ENCODE results near the gene GRIN2A.

Gene GRIN2A

GRCh38 chr16:9836118-9836736, 346.0 kb downstream of the GRIN2A start:
- H3K27me3 ChIP-seq (ENCODE audit: insufficient read depth, insufficient read length), result no peaks in the 10 kb centered on the region
- no peak for DNase-seq (ENCODE audit: low read depth, low spot score)
- no peaks in the 10 kb centered on the region for H3K4me1 ChIP-seq (ENCODE audit: insufficient read depth, insufficient read length)
- H3K36me3 ChIP-seq (ENCODE audit: insufficient read depth, insufficient read length, low read length), result no peaks in the 10 kb centered on the region
- no peak overlapping the region for H3K4me3 ChIP-seq (ENCODE audit: insufficient read length, low read depth)
- no peak overlapping the region for H3K9ac ChIP-seq (ENCODE audit: insufficient read length, low read depth)
- H3K9me3 ChIP-seq (ENCODE audit: insufficient read depth, low read length), result no peaks in the 10 kb centered on the region; the same call in 1 of the 2 replicates
- TF ChIP-seq ZNF274 (IDR thresholded peaks at IDR 0.05; ENCODE audit: low read depth, low read length) (no peak), SUZ12 (IDR thresholded peaks at IDR 0.05; ENCODE audit: extremely low read depth, insufficient read depth, insufficient read length) (no peak), YY1 (IDR thresholded peaks at IDR 0.05; ENCODE audit: insufficient read depth, insufficient read length) (no peak)

DNA sequence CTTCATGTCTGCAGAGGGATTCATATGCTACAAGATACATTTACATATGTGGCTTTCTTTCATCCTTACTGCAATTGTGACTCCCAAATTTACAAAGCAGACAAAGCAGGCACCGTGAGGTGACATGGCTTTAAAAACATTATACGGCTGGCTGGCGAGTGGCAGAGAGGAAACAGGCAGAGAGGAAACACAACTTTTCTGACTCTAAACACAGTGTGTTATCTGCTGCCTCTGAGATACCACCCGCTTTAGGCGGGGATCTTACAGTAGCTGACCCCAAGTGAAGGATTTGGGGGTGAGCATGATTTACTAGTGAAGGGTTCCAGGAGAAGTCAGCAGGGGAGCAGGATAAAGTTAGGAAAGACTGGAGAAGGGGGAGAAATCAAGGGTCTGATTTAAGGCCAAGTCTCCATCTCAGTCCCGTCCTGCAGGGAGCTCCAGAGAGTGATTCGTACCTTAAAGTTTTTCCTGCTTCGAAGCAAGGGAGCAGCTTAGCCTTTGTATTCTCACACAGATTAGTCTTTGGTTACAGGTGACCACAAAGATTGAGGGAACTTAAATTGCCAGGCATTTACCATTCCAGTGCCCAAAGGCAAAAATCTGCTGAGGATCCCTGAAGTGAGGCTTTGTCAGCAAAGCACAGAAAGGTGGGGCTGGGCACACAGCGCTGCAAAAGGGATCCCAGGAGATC, 355.0 kb downstream of the GRIN2A start:
- H3K27me3 ChIP-seq (ENCODE audit: insufficient read depth, insufficient read length), result no peaks in the 10 kb centered on the region
- H3K4me1 ChIP-seq (ENCODE audit: insufficient read depth, insufficient read length), result peaks cover 3% of the 10 kb centered on the region
- H3K9ac ChIP-seq (ENCODE audit: insufficient read length, low read depth), result peak overlapping the region; percentile 14
- no peaks in the 10 kb centered on the region for H3K9me3 ChIP-seq (ENCODE audit: insufficient read depth, low read length)
- no peak overlapping the region for H3K4me3 ChIP-seq (ENCODE audit: insufficient read length, low read depth)
- H3K36me3 ChIP-seq (ENCODE audit: insufficient read depth, insufficient read length, low read length), result no peaks in the 10 kb centered on the region
- DNase-seq (ENCODE audit: low read depth, low spot score), result no peak
- TF ChIP-seq SUZ12 (IDR thresholded peaks at IDR 0.05; ENCODE audit: extremely low read depth, insufficient read depth, insufficient read length) (no peak), ZNF274 (IDR thresholded peaks at IDR 0.05; ENCODE audit: low read depth, low read length) (no peak), YY1 (IDR thresholded peaks at IDR 0.05; ENCODE audit: insufficient read depth, insufficient read length) (no peak)

- no peak overlapping the region for H3K4me3 ChIP-seq (ENCODE audit: insufficient read length, low read depth)
- no peaks in the 10 kb centered on the region for H3K36me3 ChIP-seq (ENCODE audit: insufficient read depth, insufficient read length, low read length)
- H3K9me3 ChIP-seq (ENCODE audit: insufficient read depth, low read length), result no peaks in the 10 kb centered on the region
- H3K27me3 ChIP-seq (ENCODE audit: insufficient read depth, insufficient read length), result no peaks in the 10 kb centered on the region
- peaks cover 3% of the 10 kb centered on the region for H3K4me1 ChIP-seq (ENCODE audit: insufficient read depth, insufficient read length)
- no peak for DNase-seq (ENCODE audit: low read depth, low spot score)
- TF ChIP-seq YY1 (IDR thresholded peaks at IDR 0.05; ENCODE audit: insufficient read depth, insufficient read length) (no peak), ZNF274 (IDR thresholded peaks at IDR 0.05; ENCODE audit: low read depth, low read length) (no peak), SUZ12 (IDR thresholded peaks at IDR 0.05; ENCODE audit: extremely low read depth, insufficient read depth, insufficient read length) (no peak)
- peak overlapping the region; percentile 14 for H3K9ac ChIP-seq (ENCODE audit: insufficient read length, low read depth)
Observed at GRCh38 chr16:9826656-9827055, 355.6 kb downstream of the GRIN2A start.

DNA sequence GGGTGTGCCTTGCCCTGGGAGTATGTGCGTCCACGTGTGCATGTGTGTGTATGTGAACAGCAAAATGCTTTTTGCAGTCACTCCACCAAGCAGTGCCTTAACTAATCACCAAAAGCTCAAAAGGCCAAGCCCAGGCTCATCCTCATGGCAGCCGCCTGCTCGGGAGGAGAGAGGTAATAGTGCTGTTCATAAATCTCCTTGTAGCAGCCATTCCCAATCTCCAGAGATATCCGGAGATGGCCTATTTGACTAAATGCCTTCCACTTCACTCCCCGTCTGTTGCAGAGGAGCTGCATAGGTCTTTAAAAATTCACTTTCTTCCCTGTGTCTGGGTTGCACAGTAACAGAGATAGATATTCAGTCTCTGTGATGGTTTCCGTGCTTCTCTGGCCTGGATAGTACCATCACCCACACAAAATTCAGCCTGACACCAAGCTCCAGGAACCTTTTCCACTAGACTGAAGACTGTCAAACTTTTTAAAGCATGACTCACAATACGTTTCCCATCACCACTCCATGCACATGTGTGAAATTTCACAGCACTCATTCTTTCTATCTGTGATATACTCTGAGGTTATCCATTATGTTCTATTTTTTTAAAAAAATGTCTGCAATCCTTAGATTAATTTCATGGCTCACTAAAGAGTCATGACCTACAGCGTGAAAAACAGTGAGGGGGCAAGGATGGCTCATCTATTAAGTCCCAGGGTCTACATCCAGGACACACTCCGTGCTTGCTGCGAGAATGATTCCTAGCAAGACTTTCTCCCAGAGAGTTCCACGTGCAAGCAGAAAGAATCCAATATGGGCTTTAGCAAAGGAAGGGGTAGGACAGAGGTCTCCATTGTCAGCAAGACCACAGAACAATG, 357.8 kb downstream of the GRIN2A start:
- no peak overlapping the region for H3K9ac ChIP-seq (ENCODE audit: insufficient read length, low read depth)
- TF ChIP-seq SUZ12 (IDR thresholded peaks at IDR 0.05; ENCODE audit: extremely low read depth, insufficient read depth, insufficient read length) (no peak), ZNF274 (IDR thresholded peaks at IDR 0.05; ENCODE audit: low read depth, low read length) (no peak), YY1 (IDR thresholded peaks at IDR 0.05; ENCODE audit: insufficient read depth, insufficient read length) (no peak)

GRCh38 chr16:9823510-9823909, 358.7 kb downstream of the GRIN2A start:
- H3K9me3 ChIP-seq (ENCODE audit: insufficient read depth, low read length), result no peaks in the 10 kb centered on the region
- no peak overlapping the region for H3K4me3 ChIP-seq (ENCODE audit: insufficient read length, low read depth)
- TF ChIP-seq ZNF274 (IDR thresholded peaks at IDR 0.05; ENCODE audit: low read depth, low read length) (no peak), SUZ12 (IDR thresholded peaks at IDR 0.05; ENCODE audit: extremely low read depth, insufficient read depth, insufficient read length) (no peak), YY1 (IDR thresholded peaks at IDR 0.05; ENCODE audit: insufficient read depth, insufficient read length) (no peak)
- H3K4me1 ChIP-seq (ENCODE audit: insufficient read depth, insufficient read length), result peaks cover 3% of the 10 kb centered on the region
- H3K9ac ChIP-seq (ENCODE audit: insufficient read length, low read depth), result no peak overlapping the region
- no peak for DNase-seq (ENCODE audit: low read depth, low spot score)
- H3K27me3 ChIP-seq (ENCODE audit: insufficient read depth, insufficient read length), result no peaks in the 10 kb centered on the region
- no peaks in the 10 kb centered on the region for H3K36me3 ChIP-seq (ENCODE audit: insufficient read depth, insufficient read length, low read length)

More for the DNA sequence above, 357.8 kb downstream of the GRIN2A start:
- peaks cover 3% of the 10 kb centered on the region for H3K4me1 ChIP-seq (ENCODE audit: insufficient read depth, insufficient read length)
- no peaks in the 10 kb centered on the region for H3K27me3 ChIP-seq (ENCODE audit: insufficient read depth, insufficient read length)
- DNase-seq (ENCODE audit: low read depth, low spot score), result no peak
- no peaks in the 10 kb centered on the region for H3K9me3 ChIP-seq (ENCODE audit: insufficient read depth, low read length)
- no peak overlapping the region for H3K4me3 ChIP-seq (ENCODE audit: insufficient read length, low read depth)
- no peaks in the 10 kb centered on the region for H3K36me3 ChIP-seq (ENCODE audit: insufficient read depth, insufficient read length, low read length)

DNA sequence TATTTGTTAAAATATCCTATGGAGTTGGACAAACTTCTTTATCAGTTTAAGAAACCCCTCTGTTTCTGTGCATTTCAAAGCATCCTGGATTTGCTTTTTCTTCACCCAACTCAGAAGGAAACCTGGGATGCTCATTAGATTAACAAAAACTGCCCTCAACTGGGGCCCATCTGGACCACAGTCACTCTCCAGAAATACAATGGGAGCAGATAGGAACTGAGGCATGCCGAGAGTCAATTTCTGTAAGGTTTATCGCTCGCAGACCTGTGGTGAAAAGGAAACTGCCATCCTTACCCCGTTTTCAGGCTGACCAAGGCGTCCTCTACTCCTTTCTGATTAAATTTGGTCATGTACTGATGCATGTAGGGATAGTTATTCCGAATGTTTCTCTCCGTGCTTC, 360.3 kb downstream of the GRIN2A start:
- no peak for DNase-seq (ENCODE audit: low read depth, low spot score)
- Histone ChIP-seq H3K4me1 (ENCODE audit: insufficient read depth, insufficient read length) (no peaks in the 10 kb centered on the region), H3K9me3 (ENCODE audit: insufficient read depth, low read length) (no peaks in the 10 kb centered on the region), H3K4me3 (ENCODE audit: insufficient read length, low read depth) (no peak overlapping the region), H3K9ac (ENCODE audit: insufficient read length, low read depth) (no peak overlapping the region), H3K36me3 (ENCODE audit: insufficient read depth, insufficient read length, low read length) (no peaks in the 10 kb centered on the region), H3K27me3 (ENCODE audit: insufficient read depth, insufficient read length) (no peaks in the 10 kb centered on the region)
- TF ChIP-seq ZNF274 (IDR thresholded peaks at IDR 0.05; ENCODE audit: low read depth, low read length), result no peak
- TF ChIP-seq SUZ12 (IDR thresholded peaks at IDR 0.05; ENCODE audit: extremely low read depth, insufficient read depth, insufficient read length), result no peak
- no peak for TF ChIP-seq YY1 (IDR thresholded peaks at IDR 0.05; ENCODE audit: insufficient read depth, insufficient read length)

DNA sequence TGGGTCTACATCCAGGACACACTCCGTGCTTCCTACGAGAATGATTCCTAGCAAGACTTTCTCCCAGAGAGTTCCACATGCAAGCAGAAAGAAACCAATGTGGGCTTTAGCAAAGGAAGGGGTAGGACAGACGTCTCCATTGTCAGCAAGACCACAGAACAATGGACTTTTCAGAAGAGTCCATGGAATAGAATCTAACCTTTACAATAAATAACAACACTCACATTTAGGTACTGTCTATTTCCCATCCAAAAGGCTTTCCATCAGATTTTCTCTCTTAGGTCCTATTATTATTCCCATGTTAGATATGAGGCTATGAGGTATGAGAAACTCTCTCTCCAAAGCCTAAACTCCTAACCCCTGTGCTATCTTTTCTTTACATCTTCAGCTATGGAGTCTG, 360.9 kb downstream of the GRIN2A start:
- DNase-seq (ENCODE audit: low read depth, low spot score), result no peak
- H3K36me3 ChIP-seq (ENCODE audit: insufficient read depth, insufficient read length, low read length), result no peaks in the 10 kb centered on the region
- no peak for TF ChIP-seq ZNF274 (IDR thresholded peaks at IDR 0.05; ENCODE audit: low read depth, low read length)
- TF ChIP-seq YY1 (IDR thresholded peaks at IDR 0.05; ENCODE audit: insufficient read depth, insufficient read length), result no peak
- no peak for TF ChIP-seq SUZ12 (IDR thresholded peaks at IDR 0.05; ENCODE audit: extremely low read depth, insufficient read depth, insufficient read length)
- no peaks in the 10 kb centered on the region for H3K27me3 ChIP-seq (ENCODE audit: insufficient read depth, insufficient read length)
- no peaks in the 10 kb centered on the region for H3K9me3 ChIP-seq (ENCODE audit: insufficient read depth, low read length)
- H3K4me3 ChIP-seq (ENCODE audit: insufficient read length, low read depth), result no peak overlapping the region
- H3K9ac ChIP-seq (ENCODE audit: insufficient read length, low read depth), result no peak overlapping the region
- H3K4me1 ChIP-seq (ENCODE audit: insufficient read depth, insufficient read length), result no peaks in the 10 kb centered on the region

All from NT2/D1 (cell line).